Activated naive CD8-positive, alpha-beta T cell treated with anti-CD3 and anti-CD28 coated beads, Interleukin-2, amount 50 U/mL, for 24 hours (primary cell): ENCODE measurements around the gene KRTAP5-2.

ENCODE experiments used
- ATAC-seq: fragments of 150-1000 bp; cut with Tn5 transposase; one replicate; pipeline ENCODE4 v1.10.0; 2021
- DNase-seq: peaks from one replicate; pipeline ENCODE4 v3.0.0; 2021
- H3K27ac Mint-ChIP-seq: one replicate; pipeline ENCODE4 v1.8.0; 2021; ENCODE audit warnings: mild to moderate bottlenecking, mixed read lengths
- H3K27me3 Mint-ChIP-seq: one replicate; pipeline ENCODE4 v1.8.0; 2021; ENCODE audit warnings: mixed read lengths
- H3K36me3 Mint-ChIP-seq: one replicate; pipeline ENCODE4 v1.8.0; 2021; ENCODE audit warnings: low read depth, mixed read lengths
- H3K4me1 Mint-ChIP-seq: one replicate; pipeline ENCODE4 v1.8.0; 2021; ENCODE audit warnings: mixed read lengths
- H3K4me3 Mint-ChIP-seq: one replicate; pipeline ENCODE4 v1.8.0; 2021; ENCODE audit warnings: mild to moderate bottlenecking, moderate library complexity, mixed read lengths
- H3K9me3 Mint-ChIP-seq: one replicate; pipeline ENCODE4 v1.8.0; 2021; ENCODE audit warnings: mixed read lengths

KRTAP5-2 gene

GRCh38 chr11:1562469-1563148 lies 35.5 kb downstream of the KRTAP5-2 start:
- Mint-ChIP-seq H3K27ac (no peak overlapping the region), H3K27me3 (no peaks in the 10 kb centered on the region), H3K4me1 (no peaks in the 10 kb centered on the region), H3K4me3 (no peak overlapping the region), H3K9me3 (no peaks in the 10 kb centered on the region), H3K36me3 (no peaks in the 10 kb centered on the region)
- ATAC-seq = no peak
- no peak for DNase-seq

GRCh38 chr11:1561955-1562354 lies 36.1 kb downstream of the KRTAP5-2 start:
- no peaks in the 10 kb centered on the region for H3K9me3 Mint-ChIP-seq
- no peaks in the 10 kb centered on the region for H3K27me3 Mint-ChIP-seq
- DNase-seq (no peak), ATAC-seq (no peak)
- no peak overlapping the region for H3K27ac Mint-ChIP-seq
- H3K36me3 Mint-ChIP-seq = no peaks in the 10 kb centered on the region
- H3K4me1 Mint-ChIP-seq = no peaks in the 10 kb centered on the region
- H3K4me3 Mint-ChIP-seq = no peak overlapping the region

GRCh38 chr11:1561266-1561665 lies 36.8 kb downstream of the KRTAP5-2 start:
- Mint-ChIP-seq H3K9me3 (no peaks in the 10 kb centered on the region), H3K36me3 (no peaks in the 10 kb centered on the region), H3K4me1 (no peaks in the 10 kb centered on the region), H3K27ac (no peak overlapping the region), H3K27me3 (no peaks in the 10 kb centered on the region), H3K4me3 (no peak overlapping the region)
- DNase-seq = no peak
- no peak for ATAC-seq

GRCh38 chr11:1560649-1561251 lies 37.3 kb downstream of the KRTAP5-2 start:
- DNase-seq (no peak), ATAC-seq (no peak)
- no peaks in the 10 kb centered on the region for H3K36me3 Mint-ChIP-seq
- no peaks in the 10 kb centered on the region for H3K9me3 Mint-ChIP-seq
- H3K27me3 Mint-ChIP-seq = no peaks in the 10 kb centered on the region
- H3K27ac Mint-ChIP-seq = no peak overlapping the region
- H3K4me1 Mint-ChIP-seq = no peaks in the 10 kb centered on the region
- H3K4me3 Mint-ChIP-seq = no peak overlapping the region

GRCh38 chr11:1560002-1560648 lies 38.0 kb downstream of the KRTAP5-2 start:
- Mint-ChIP-seq H3K4me1 (no peaks in the 10 kb centered on the region), H3K27ac (no peak overlapping the region), H3K27me3 (no peaks in the 10 kb centered on the region), H3K4me3 (no peak overlapping the region), H3K9me3 (no peaks in the 10 kb centered on the region), H3K36me3 (no peaks in the 10 kb centered on the region)
- ATAC-seq (no peak), DNase-seq (no peak)

GRCh38 chr11:1559111-1559951 lies 38.8 kb downstream of the KRTAP5-2 start:
- Mint-ChIP-seq H3K9me3 (no peaks in the 10 kb centered on the region), H3K27ac (no peak overlapping the region), H3K4me3 (no peak overlapping the region), H3K27me3 (peaks cover 2% of the 10 kb centered on the region), H3K36me3 (no peaks in the 10 kb centered on the region), H3K4me1 (no peaks in the 10 kb centered on the region)
- ATAC-seq (no peak), DNase-seq (no peak)

GRCh38 chr11:1558775-1559110 lies 39.4 kb downstream of the KRTAP5-2 start:
- H3K4me1 Mint-ChIP-seq = no peaks in the 10 kb centered on the region
- H3K27ac Mint-ChIP-seq = no peak overlapping the region
- DNase-seq (no peak), ATAC-seq (no peak)
- no peaks in the 10 kb centered on the region for H3K9me3 Mint-ChIP-seq
- H3K27me3 Mint-ChIP-seq = peaks cover 2% of the 10 kb centered on the region
- H3K36me3 Mint-ChIP-seq = no peaks in the 10 kb centered on the region
- H3K4me3 Mint-ChIP-seq = no peak overlapping the region

GRCh38 chr11:1557904-1558774 lies 40.0 kb downstream of the KRTAP5-2 start:
- Mint-ChIP-seq H3K36me3 (no peaks in the 10 kb centered on the region), H3K4me3 (no peak overlapping the region), H3K4me1 (no peaks in the 10 kb centered on the region), H3K9me3 (no peaks in the 10 kb centered on the region), H3K27me3 (peaks cover 2% of the 10 kb centered on the region), H3K27ac (no peak overlapping the region)
- DNase-seq = no peak
- ATAC-seq = no peak

GRCh38 chr11:1557051-1557884 lies 40.8 kb downstream of the KRTAP5-2 start:
- DNase-seq (no peak), ATAC-seq (no peak)
- Mint-ChIP-seq H3K4me1 (no peaks in the 10 kb centered on the region), H3K27ac (no peak overlapping the region), H3K4me3 (no peak overlapping the region), H3K9me3 (no peaks in the 10 kb centered on the region), H3K27me3 (peaks cover 5% of the 10 kb centered on the region), H3K36me3 (no peaks in the 10 kb centered on the region)

GRCh38 chr11:1556278-1556902 lies 41.7 kb downstream of the KRTAP5-2 start:
- ATAC-seq = no peak
- H3K36me3 Mint-ChIP-seq = no peaks in the 10 kb centered on the region
- H3K27ac Mint-ChIP-seq = no peak overlapping the region
- no peak overlapping the region for H3K4me3 Mint-ChIP-seq
- H3K9me3 Mint-ChIP-seq = no peaks in the 10 kb centered on the region
- H3K4me1 Mint-ChIP-seq = no peaks in the 10 kb centered on the region
- H3K27me3 Mint-ChIP-seq = peaks cover 7% of the 10 kb centered on the region
- no peak for DNase-seq

GRCh38 chr11:1555713-1556153 lies 42.4 kb downstream of the KRTAP5-2 start:
- ATAC-seq (no peak), DNase-seq (no peak)
- H3K36me3 Mint-ChIP-seq = no peaks in the 10 kb centered on the region
- H3K4me3 Mint-ChIP-seq = no peak overlapping the region
- H3K27ac Mint-ChIP-seq = no peak overlapping the region
- H3K27me3 Mint-ChIP-seq = peaks cover 7% of the 10 kb centered on the region
- no peaks in the 10 kb centered on the region for H3K9me3 Mint-ChIP-seq
- H3K4me1 Mint-ChIP-seq = no peaks in the 10 kb centered on the region

- Mint-ChIP-seq H3K36me3 (no peaks in the 10 kb centered on the region), H3K27me3 (peaks cover 9% of the 10 kb centered on the region), H3K9me3 (no peaks in the 10 kb centered on the region), H3K4me1 (no peaks in the 10 kb centered on the region), H3K4me3 (no peak overlapping the region), H3K27ac (no peak overlapping the region)
- DNase-seq (no peak), ATAC-seq (no peak)
Measured at GRCh38 chr11:1554981-1555712, 42.9 kb downstream of the KRTAP5-2 start.
